Thyroid gland (tissue), 4 donors: ENCODE measurements around the gene MAMLD1. TPM values are rescaled to one million over a fixed set of nuclear protein-coding genes. Genes with fewer than 3 reads are reported as not detected.
A peak's percentile ranks its signal among the peaks of the same experiment; 100 is the strongest.

Source experiments
- DNase-seq, 2 donors: peaks; one replicate each; pipeline ENCODE4 v3.0.0-alpha.2; 2019
- H3K27ac ChIP-seq, 3 donors: fragments of 200-600 bp; sonication (generic); 1 replicate in 2 of 3; 2 replicates in 1 of 3; pipeline ENCODE4 v1.5.1; 2016 to 2019; ENCODE audit warnings: mild to moderate bottlenecking in 1 of 3, moderate library complexity in 1 of 3
- H3K27me3 ChIP-seq: fragments of 200-600 bp; sonication (generic); one replicate; pipeline ENCODE4 v1.5.1; 2019
- H3K36me3 ChIP-seq, 2 donors: fragments of 200-600 bp; sonication (generic); one replicate each; pipeline ENCODE4 v1.5.1; 2016 to 2019
- H3K4me1 ChIP-seq, 2 donors: fragments of 200-600 bp; sonication (generic); one replicate each; pipeline ENCODE4 v1.5.1; 2017 to 2019
- H3K4me3 ChIP-seq, 3 donors: fragments of 200-600 bp; sonication (generic); replicated peaks in 1 of 3; 1 replicate in 2 of 3; 2 replicates in 1 of 3; pipeline ENCODE4 v1.5.1; 2016; ENCODE audit warnings: mild to moderate bottlenecking in 1 of 3
- H3K9me3 ChIP-seq: fragments of 200-600 bp; sonication (generic); one replicate; pipeline ENCODE4 v1.5.1; 2017
- POLR2A ChIP-seq, 2 donors: fragments of 450-650 bp; IDR thresholded peaks; one replicate each; pipeline ENCODE4 v1.6.1; 2017; ENCODE audit warnings: antibody characterized with exemption in 2 of 2, mild to moderate bottlenecking in 2 of 2, moderate library complexity in 1 of 2
- WGBS, 2 donors: methylation state at CpG; one replicate each; pipeline ENCODE4 v1.1.5; 2017; 5-methylcytosine and 5-hydroxymethylcytosine counted together
- intact Hi-C: fragments of 100-400 bp; cut with DNase I; formaldehyde crosslinking; loops from one replicate; pipeline ENCODE4 v1.15.1; 2023
- total RNA-seq, 4 donors: library from RNA; depleted of rRNA; stranded (reverse); fragments of >200 nt; gene quantifications; one replicate each; pipeline ENCODE4 v1.2.3, GENCODE V29; 2016
- TF ChIP-seq, protein P1 (sequence below), 6 experiments: fragments of 200-600 bp in 3 of 6; fragments of 450-650 bp in 3 of 6; sonication (generic) in 3 of 6; IDR thresholded peaks; one replicate each; pipeline ENCODE4 v1.5.1; 2016 to 2019; ENCODE audit warnings: antibody characterized with exemption in 6 of 6, mild to moderate bottlenecking in 2 of 6, inconsistent platforms in 1 of 6, moderate library complexity in 1 of 6

Gene MAMLD1
- total RNA-seq, 4 donors from 2014 or later, result 1.3 to 2.2 (median 1.8) TPM

- intact Hi-C loops, result no loop called here
- H3K9me3 ChIP-seq, result no peaks in the 10 kb centered on the region
- H3K36me3 ChIP-seq, result no peaks in the 10 kb centered on the region
- H3K4me3 ChIP-seq, result no peak overlapping the region
- TF ChIP-seq, protein P1, sequence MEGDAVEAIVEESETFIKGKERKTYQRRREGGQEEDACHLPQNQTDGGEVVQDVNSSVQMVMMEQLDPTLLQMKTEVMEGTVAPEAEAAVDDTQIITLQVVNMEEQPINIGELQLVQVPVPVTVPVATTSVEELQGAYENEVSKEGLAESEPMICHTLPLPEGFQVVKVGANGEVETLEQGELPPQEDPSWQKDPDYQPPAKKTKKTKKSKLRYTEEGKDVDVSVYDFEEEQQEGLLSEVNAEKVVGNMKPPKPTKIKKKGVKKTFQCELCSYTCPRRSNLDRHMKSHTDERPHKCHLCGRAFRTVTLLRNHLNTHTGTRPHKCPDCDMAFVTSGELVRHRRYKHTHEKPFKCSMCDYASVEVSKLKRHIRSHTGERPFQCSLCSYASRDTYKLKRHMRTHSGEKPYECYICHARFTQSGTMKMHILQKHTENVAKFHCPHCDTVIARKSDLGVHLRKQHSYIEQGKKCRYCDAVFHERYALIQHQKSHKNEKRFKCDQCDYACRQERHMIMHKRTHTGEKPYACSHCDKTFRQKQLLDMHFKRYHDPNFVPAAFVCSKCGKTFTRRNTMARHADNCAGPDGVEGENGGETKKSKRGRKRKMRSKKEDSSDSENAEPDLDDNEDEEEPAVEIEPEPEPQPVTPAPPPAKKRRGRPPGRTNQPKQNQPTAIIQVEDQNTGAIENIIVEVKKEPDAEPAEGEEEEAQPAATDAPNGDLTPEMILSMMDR (IDR thresholded peaks at IDR 0.05), result no peak
- TF ChIP-seq POLR2A (IDR thresholded peaks at IDR 0.05), result no peak
- H3K27me3 ChIP-seq, result no peaks in the 10 kb centered on the region
- 55 to 61% methylated on average over 6 to 8 of the region's 8 CpGs for WGBS, 2 donors
- DNase-seq, result peak; percentile 49 to 53
- H3K4me1 ChIP-seq, result peaks cover 9 to 35% of the 10 kb centered on the region in 2 donors
- H3K27ac ChIP-seq, result peak overlapping the region; percentile 41 to 85 (median 78)
These were observed 182.0 kb downstream of the MAMLD1 start for GRCh38 chrX:150544835-150545770.

- no peaks in the 10 kb centered on the region for H3K9me3 ChIP-seq
- DNase-seq, result peak; percentile 82 to 83
- 4 to 27% methylated on average over 4 to 9 of the region's 9 CpGs for WGBS, 2 donors
- H3K27me3 ChIP-seq, result no peaks in the 10 kb centered on the region
- H3K27ac ChIP-seq, result peak overlapping the region; percentile 78 to 92 (median 85)
- TF ChIP-seq, protein P1 (IDR thresholded peaks at IDR 0.05), result no peak
- peak in 1 of 2 donors; percentile 11 for TF ChIP-seq POLR2A (IDR thresholded peaks at IDR 0.05)
- no peaks in the 10 kb centered on the region for H3K36me3 ChIP-seq
- intact Hi-C loops, result no loop called here
- no peak overlapping the region for H3K4me3 ChIP-seq
- H3K4me1 ChIP-seq, result peaks cover 9 to 35% of the 10 kb centered on the region in 2 donors
These were observed 183.6 kb downstream of the MAMLD1 start for GRCh38 chrX:150546711-150547153.

- H3K4me3 ChIP-seq, result peak overlapping the region in 1 of 3 donors; percentile 25
- peaks cover 9 to 35% of the 10 kb centered on the region in 2 donors for H3K4me1 ChIP-seq
- H3K27me3 ChIP-seq, result no peaks in the 10 kb centered on the region
- H3K27ac ChIP-seq, result peak overlapping the region; percentile 78 to 92 (median 85)
- no peaks in the 10 kb centered on the region for H3K36me3 ChIP-seq
- WGBS, 2 donors, result 20 to 35% methylated on average over 1 to 4 of the region's 54 CpGs
- no peaks in the 10 kb centered on the region for H3K9me3 ChIP-seq
- peak; percentile 88 for DNase-seq
- intact Hi-C loops, result no loop called here
- TF ChIP-seq POLR2A (IDR thresholded peaks at IDR 0.05), result peak in 1 of 2 donors; percentile 78
- TF ChIP-seq, protein P1 (IDR thresholded peaks at IDR 0.05), result no peak
These were observed 184.4 kb downstream of the MAMLD1 start for GRCh38 chrX:150547375-150548115.

- WGBS, 2 donors, result 64 to 75% methylated on average over 4 of the region's 4 CpGs
- Histone ChIP-seq H3K27ac (peak overlapping the region; percentile 78 to 92 (median 85)), H3K4me3 (peak overlapping the region in 1 of 3 donors; percentile 25), H3K36me3 (no peaks in the 10 kb centered on the region), H3K27me3 (no peaks in the 10 kb centered on the region), H3K4me1 (peaks cover 9 to 35% of the 10 kb centered on the region in 2 donors), H3K9me3 (no peaks in the 10 kb centered on the region)
- intact Hi-C loops, result no loop called here
- no peak for TF ChIP-seq POLR2A (IDR thresholded peaks at IDR 0.05)
- TF ChIP-seq, protein P1 (IDR thresholded peaks at IDR 0.05), result no peak
- DNase-seq, result peak in 1 of 2 donors; percentile 38
These were observed 185.1 kb downstream of the MAMLD1 start for GRCh38 chrX:150548251-150548650.
